ENCODE results near the gene PPP1R17. TPM values are rescaled to one million over a fixed set of nuclear protein-coding genes. Genes with fewer than 3 reads are reported as not detected.
A peak's percentile ranks its signal among the peaks of the same experiment; 100 is the strongest.

The PPP1R17 gene
- total RNA-seq (not detected), polyA plus RNA-seq (not detected)
- long read RNA-seq, donor 1 = 0 reads
- long read RNA-seq, donor 2, partial matches to known transcripts = 0 of 1 reads
- long read RNA-seq, donor 2, other reads (novel, unspliced or antisense) = 1 of 1 reads
- long read RNA-seq, donor 3, partial matches to known transcripts = 0 of 1 reads
- long read RNA-seq, donor 3, other reads (novel, unspliced or antisense) = 1 of 1 reads

- ATAC-seq (peak in 7 of 8 donors; percentile 56 to 86 (median 69)), DNase-seq (peak; percentile 21 to 24)
- Histone ChIP-seq H3K4me3 (no peak within 1 kb of the TSS), H3K36me3 (no peaks in the 10 kb centered on the region), H3K4me1 (peaks cover 0 to 18% (median 0%) of the 10 kb centered on the region in 9 donors), H3K9me3 (no peaks in the 10 kb centered on the region), H3K27ac (no peak within 1 kb of the TSS), H3K27me3 (no peaks in the 10 kb centered on the region)
- intact Hi-C loops (cut with DNase I) = no loop called here
- WGBS, 2 donors = 46 to 61% methylated on average over 14 of the region's 14 CpGs
- TF ChIP-seq, protein P1, sequence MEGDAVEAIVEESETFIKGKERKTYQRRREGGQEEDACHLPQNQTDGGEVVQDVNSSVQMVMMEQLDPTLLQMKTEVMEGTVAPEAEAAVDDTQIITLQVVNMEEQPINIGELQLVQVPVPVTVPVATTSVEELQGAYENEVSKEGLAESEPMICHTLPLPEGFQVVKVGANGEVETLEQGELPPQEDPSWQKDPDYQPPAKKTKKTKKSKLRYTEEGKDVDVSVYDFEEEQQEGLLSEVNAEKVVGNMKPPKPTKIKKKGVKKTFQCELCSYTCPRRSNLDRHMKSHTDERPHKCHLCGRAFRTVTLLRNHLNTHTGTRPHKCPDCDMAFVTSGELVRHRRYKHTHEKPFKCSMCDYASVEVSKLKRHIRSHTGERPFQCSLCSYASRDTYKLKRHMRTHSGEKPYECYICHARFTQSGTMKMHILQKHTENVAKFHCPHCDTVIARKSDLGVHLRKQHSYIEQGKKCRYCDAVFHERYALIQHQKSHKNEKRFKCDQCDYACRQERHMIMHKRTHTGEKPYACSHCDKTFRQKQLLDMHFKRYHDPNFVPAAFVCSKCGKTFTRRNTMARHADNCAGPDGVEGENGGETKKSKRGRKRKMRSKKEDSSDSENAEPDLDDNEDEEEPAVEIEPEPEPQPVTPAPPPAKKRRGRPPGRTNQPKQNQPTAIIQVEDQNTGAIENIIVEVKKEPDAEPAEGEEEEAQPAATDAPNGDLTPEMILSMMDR (IDR thresholded peaks at IDR 0.05) = no peak
Observed at GRCh38 chr7:31687024-31687748, at the start of gene PPP1R17. Gene PPP1R17 (plus strand): TSS chr7:31687215. CDS start chr7:31692442, 5,227 bp downstream.

- 73 to 78% methylated on average over 3 of the region's 3 CpGs for WGBS, 2 donors
- Histone ChIP-seq H3K27me3 (peaks cover 0 to 5% (median 0%) of the 10 kb centered on the region in 7 donors), H3K4me3 (no peak overlapping the region), H3K9me3 (no peaks in the 10 kb centered on the region), H3K27ac (no peak overlapping the region), H3K36me3 (no peaks in the 10 kb centered on the region), H3K4me1 (peaks cover 0 to 6% (median 0%) of the 10 kb centered on the region in 9 donors)
- no peak for ATAC-seq
- no peak for DNase-seq
- TF ChIP-seq, protein P1 (IDR thresholded peaks at IDR 0.05) = no peak
- intact Hi-C loops (cut with DNase I) = loop anchor here in 3 of 10 donors (10.0 kb wide), 4 partner anchors 94 to 656 kb away; no protein-coding TSS in a partner anchor
Observed at GRCh38 chr7:31640381-31640780, 46.6 kb upstream of the PPP1R17 start.

DNA sequence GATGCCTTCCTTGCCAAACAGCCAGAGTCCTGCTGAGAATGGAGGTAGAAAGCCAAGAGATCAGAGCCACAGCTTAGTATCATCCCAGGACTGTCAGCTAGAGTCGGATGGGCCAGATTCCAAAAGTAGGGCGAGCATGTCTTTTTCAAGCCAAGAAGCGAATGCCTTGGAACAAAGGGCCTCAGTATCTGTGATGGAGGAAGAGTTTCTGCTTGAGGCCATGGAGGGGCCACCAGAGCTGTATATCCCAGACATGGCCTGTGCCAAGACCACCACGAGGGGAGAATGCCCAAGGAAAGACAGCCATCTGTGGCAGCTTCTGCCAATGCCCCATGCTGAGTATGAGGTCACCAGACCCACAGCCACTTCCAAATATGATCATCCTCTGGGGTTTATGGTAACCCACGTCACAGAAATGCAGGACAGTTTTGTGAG lies 44.3 kb upstream of the PPP1R17 start:
- no peak for DNase-seq
- TF ChIP-seq, protein P1 (IDR thresholded peaks at IDR 0.05) = no peak
- Histone ChIP-seq H3K36me3 (no peaks in the 10 kb centered on the region), H3K9me3 (no peaks in the 10 kb centered on the region), H3K27me3 (peaks cover 0 to 5% (median 0%) of the 10 kb centered on the region in 7 donors), H3K27ac (no peak overlapping the region), H3K4me1 (peaks cover 0 to 6% (median 0%) of the 10 kb centered on the region in 9 donors), H3K4me3 (no peak overlapping the region)
- intact Hi-C loops (cut with DNase I) = loop anchor here in 3 of 10 donors (10.0 kb wide), 4 partner anchors 92 to 658 kb away; no protein-coding TSS in a partner anchor
- ATAC-seq = no peak
- 38 to 51% methylated on average over 5 of the region's 5 CpGs for WGBS, 2 donors

DNA sequence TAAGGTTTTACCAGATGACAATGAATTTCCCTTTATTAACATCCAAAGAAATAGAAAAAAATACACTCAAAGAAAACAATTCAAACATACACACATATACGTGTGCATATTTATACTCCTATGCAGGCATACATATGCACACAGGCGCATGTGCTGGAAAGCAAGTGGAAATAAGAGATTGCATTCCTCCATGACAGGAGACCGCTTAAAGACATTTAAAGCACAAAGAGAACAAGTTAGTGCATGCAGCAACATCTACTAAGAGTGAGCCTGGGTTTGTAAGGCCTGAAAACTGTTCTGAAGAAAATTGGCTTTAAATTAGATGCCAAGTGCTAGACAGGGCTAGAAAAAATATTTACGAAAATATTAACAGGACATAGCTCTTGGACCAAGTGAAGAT lies 40.1 kb upstream of the PPP1R17 start:
- TF ChIP-seq, protein P1 (IDR thresholded peaks at IDR 0.05) = no peak
- H3K4me3 ChIP-seq = no peak overlapping the region
- no peak for ATAC-seq
- H3K27me3 ChIP-seq = peaks cover 0 to 5% (median 0%) of the 10 kb centered on the region in 7 donors
- intact Hi-C loops (cut with DNase I) = loop anchor here in 4 of 10 donors (5.0 to 10.0 kb wide), 6 partner anchors 85 to 662 kb away; no protein-coding TSS in a partner anchor
- DNase-seq = no peak
- H3K36me3 ChIP-seq = no peaks in the 10 kb centered on the region
- 90 to 96% methylated on average over 4 of the region's 4 CpGs for WGBS, 2 donors
- H3K4me1 ChIP-seq = peaks cover 0 to 6% (median 0%) of the 10 kb centered on the region in 9 donors
- no peak overlapping the region for H3K27ac ChIP-seq
- H3K9me3 ChIP-seq = no peaks in the 10 kb centered on the region
